Measurements from ENCODE around the gene DLGAP1. TPM values are rescaled to one million over a fixed set of nuclear protein-coding genes. Genes with fewer than 3 reads are reported as not detected.
"Not testable (repeated sequence)": the region's sequence is repeated elsewhere in the genome, so short reads cannot be mapped to it uniquely, and the experiment has no call there.

Gene DLGAP1
- total RNA-seq, 3 donors from 2014 or later = 0.96 to 17.6 (median 5.2) TPM

DNA sequence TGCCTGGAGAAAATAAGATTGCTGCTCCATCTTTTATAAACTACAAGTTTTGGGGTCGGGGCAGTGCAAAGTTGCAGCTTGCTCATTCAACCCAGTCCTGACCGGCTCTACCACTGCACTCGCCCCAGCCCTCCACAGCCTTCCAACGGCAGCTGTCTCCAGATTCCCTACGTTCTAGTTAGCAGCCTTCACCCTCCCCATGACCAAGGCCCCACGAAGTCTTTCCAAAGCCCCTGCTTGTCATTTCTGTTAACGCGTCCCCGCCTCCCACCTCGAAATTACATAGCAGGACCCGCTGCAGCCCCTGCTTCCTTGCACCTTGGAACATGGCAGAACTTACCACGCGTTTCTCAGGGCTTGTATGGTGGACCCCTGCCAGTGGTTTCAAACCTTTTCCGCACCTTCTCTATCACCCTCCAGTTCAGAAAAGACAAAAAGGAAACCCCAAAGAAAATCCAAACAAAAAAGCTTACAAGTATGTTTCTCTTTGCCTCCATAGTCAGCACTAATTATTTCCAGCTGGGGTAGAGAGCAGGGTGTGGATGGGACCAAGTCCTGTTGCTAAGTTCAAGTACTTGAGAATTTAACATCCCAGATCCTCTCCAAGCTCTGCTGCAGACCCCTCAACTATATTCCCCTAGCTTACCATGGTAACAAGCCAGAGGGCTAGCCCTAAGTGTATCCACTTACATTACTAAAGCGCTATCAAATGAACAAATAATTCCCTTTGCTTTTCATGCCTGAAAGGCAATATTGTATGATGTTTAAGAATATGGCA lies 843.6 kb downstream of the DLGAP1 start:
- TF ChIP-seq POLR2A (IDR thresholded peaks at IDR 0.05) (no peak), POLR2AphosphoS5 (IDR thresholded peaks at IDR 0.05) (no peak)
- TF ChIP-seq, protein P1, sequence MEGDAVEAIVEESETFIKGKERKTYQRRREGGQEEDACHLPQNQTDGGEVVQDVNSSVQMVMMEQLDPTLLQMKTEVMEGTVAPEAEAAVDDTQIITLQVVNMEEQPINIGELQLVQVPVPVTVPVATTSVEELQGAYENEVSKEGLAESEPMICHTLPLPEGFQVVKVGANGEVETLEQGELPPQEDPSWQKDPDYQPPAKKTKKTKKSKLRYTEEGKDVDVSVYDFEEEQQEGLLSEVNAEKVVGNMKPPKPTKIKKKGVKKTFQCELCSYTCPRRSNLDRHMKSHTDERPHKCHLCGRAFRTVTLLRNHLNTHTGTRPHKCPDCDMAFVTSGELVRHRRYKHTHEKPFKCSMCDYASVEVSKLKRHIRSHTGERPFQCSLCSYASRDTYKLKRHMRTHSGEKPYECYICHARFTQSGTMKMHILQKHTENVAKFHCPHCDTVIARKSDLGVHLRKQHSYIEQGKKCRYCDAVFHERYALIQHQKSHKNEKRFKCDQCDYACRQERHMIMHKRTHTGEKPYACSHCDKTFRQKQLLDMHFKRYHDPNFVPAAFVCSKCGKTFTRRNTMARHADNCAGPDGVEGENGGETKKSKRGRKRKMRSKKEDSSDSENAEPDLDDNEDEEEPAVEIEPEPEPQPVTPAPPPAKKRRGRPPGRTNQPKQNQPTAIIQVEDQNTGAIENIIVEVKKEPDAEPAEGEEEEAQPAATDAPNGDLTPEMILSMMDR (IDR thresholded peaks at IDR 0.05) = no peak
- intact Hi-C loops (cut with DNase I; ENCODE audit: low total_unique reads) = no loop called here
- Histone ChIP-seq H3K27ac (no peak overlapping the region), H3K9me3 (no peaks in the 10 kb centered on the region), H3K27me3 (no peaks in the 10 kb centered on the region), H3K36me3 (no peaks in the 10 kb centered on the region), H3K4me1 (no peaks in the 10 kb centered on the region), H3K4me3 (peak overlapping the region in 2 of 3 donors; percentile 1 to 37)
- DNase-seq (ENCODE audit: low spot score in 2 of 2) = no peak

DNA sequence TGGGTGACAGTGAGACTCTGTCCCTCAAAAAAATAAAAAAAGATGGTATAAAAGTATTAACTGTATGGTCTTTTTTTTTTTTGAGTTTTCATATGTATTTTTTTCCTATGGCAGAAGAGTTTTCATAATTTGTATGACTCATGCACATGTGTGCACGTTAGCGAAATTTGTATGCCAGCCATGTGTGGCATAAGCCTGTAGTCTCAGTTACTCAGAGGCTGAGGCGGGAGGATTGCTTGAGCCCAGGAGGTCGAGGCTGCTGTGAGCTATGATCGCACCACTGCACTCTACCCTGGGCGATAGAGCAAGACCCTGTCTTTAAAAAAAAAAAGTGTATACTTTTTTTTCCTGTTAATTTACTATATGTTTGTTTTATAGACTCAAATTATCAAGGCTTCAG lies 844.3 kb downstream of the DLGAP1 start:
- Histone ChIP-seq H3K4me1 (no peaks in the 10 kb centered on the region), H3K9me3 (no peaks in the 10 kb centered on the region), H3K27me3 (no peaks in the 10 kb centered on the region), H3K27ac (no peak overlapping the region), H3K36me3 (no peaks in the 10 kb centered on the region), H3K4me3 (no peak overlapping the region)
- TF ChIP-seq, protein P1 (IDR thresholded peaks at IDR 0.05) = no peak
- no peak for TF ChIP-seq POLR2AphosphoS5 (IDR thresholded peaks at IDR 0.05)
- intact Hi-C loops (cut with DNase I; ENCODE audit: low total_unique reads) = no loop called here
- DNase-seq (ENCODE audit: low spot score in 2 of 2) = no peak

DNA sequence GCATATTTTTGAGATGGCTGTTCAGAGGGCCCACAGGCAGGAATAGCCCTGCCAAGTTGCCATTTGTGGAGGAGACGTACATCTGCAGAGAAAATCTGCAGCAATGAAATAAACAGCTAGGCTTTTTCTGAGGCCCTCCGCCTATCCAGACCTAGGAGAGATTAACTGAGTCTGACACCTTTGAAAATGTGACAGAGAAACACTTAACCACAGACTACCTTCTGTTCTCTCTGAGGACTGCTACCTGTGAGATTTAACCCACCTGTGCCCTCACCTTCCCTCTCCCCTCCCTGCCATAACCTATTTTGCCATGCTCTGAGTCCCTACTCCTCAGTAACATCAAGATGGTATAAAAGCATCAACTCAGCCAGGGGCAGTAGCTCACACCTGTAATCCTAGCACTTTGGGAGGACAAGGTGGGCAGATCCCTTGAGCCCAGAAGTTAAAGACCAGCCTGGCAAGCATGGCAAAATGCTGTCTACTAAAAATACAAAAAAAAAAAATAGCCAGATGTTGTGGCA lies 844.9 kb downstream of the DLGAP1 start:
- intact Hi-C loops (cut with DNase I; ENCODE audit: low total_unique reads) = no loop called here
- TF ChIP-seq, protein P1 (IDR thresholded peaks at IDR 0.05) = no peak
- TF ChIP-seq POLR2A (IDR thresholded peaks at IDR 0.05) (no peak), POLR2AphosphoS5 (IDR thresholded peaks at IDR 0.05) (no peak)
- no peak overlapping the region for H3K4me3 ChIP-seq
- H3K27me3 ChIP-seq = no peaks in the 10 kb centered on the region
- no peak for DNase-seq (ENCODE audit: low spot score in 2 of 2)
- no peaks in the 10 kb centered on the region for H3K9me3 ChIP-seq
- no peaks in the 10 kb centered on the region for H3K36me3 ChIP-seq
- H3K4me1 ChIP-seq = peaks cover 0 to 5% of the 10 kb centered on the region in 2 donors
- no peak overlapping the region for H3K27ac ChIP-seq

DNA sequence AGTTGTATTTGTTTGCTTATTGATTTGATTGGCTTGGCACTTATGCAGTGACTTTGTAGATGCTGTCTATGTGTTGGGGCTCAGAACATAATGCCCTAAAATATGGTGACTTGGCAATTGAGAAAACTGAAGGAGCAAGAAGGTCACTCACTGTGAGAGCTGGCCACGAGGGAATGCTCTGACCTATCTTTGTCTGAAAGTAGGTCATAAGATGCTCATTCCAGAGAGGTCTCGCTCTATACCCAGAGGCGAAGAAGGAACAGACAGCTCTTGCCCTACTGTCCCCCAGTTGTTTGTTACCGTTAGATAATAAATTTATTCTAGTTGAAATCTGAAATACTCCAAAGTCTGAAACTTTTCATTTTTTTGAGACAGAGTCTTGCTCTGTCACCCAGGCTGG lies 846.6 kb downstream of the DLGAP1 start:
- Histone ChIP-seq H3K27ac (no peak overlapping the region), H3K4me1 (peaks cover 6 to 7% of the 10 kb centered on the region in 2 donors), H3K36me3 (no peaks in the 10 kb centered on the region), H3K9me3 (no peaks in the 10 kb centered on the region), H3K27me3 (no peaks in the 10 kb centered on the region), H3K4me3 (no peak overlapping the region)
- DNase-seq (ENCODE audit: low spot score in 2 of 2) = no peak
- intact Hi-C loops (cut with DNase I; ENCODE audit: low total_unique reads) = no loop called here
- no peak for TF ChIP-seq POLR2AphosphoS5 (IDR thresholded peaks at IDR 0.05)
- TF ChIP-seq POLR2A (IDR thresholded peaks at IDR 0.05) = no peak
- TF ChIP-seq, protein P1 (IDR thresholded peaks at IDR 0.05) = no peak

DNA sequence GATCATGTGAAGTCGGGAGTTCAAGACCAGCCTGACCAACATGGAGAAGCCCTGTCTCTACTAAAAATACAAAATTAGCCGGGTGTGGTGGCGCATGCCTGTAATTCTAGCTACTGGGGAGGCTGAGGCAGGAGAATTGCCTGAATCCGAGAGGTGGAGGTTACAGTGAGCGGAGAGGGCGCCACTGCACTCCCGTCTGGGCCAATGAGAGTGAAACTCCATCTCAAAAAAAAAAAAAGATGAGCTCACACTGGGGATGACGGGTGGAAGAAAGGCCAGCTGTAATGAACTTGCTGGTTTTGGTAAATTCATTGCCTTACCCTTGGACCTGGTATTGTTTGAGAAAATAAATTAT lies 847.0 kb downstream of the DLGAP1 start:
- H3K27me3 ChIP-seq; H3K9me3 ChIP-seq; H3K36me3 ChIP-seq; H3K4me1 ChIP-seq; intact Hi-C loops (cut with DNase I; ENCODE audit: low total_unique reads); DNase-seq (ENCODE audit: low spot score in 2 of 2); H3K4me3 ChIP-seq: not testable (repeated sequence)
- H3K27ac ChIP-seq = peak overlapping the region in 1 of 2 donors; percentile 5

Measured in breast epithelium (tissue), 4 donors.